Hematopoietic multipotent progenitor cell treated with erythropoietin and hydrocortisone succinate and interleukin-3 and kit ligand, for 4 days (in vitro differentiated cells): Measurements from ENCODE around the gene BRD9.
A peak's percentile ranks its signal among the peaks of the same experiment; 100 is the strongest.
"Not testable (repeated sequence)": the region's sequence is repeated elsewhere in the genome, so short reads cannot be mapped to it uniquely, and the experiment has no call there.

Experiments
- DNase-seq: peaks from one replicate; pipeline ENCODE4 v3.0.0-alpha.2; 2015

Gene BRD9

DNA sequence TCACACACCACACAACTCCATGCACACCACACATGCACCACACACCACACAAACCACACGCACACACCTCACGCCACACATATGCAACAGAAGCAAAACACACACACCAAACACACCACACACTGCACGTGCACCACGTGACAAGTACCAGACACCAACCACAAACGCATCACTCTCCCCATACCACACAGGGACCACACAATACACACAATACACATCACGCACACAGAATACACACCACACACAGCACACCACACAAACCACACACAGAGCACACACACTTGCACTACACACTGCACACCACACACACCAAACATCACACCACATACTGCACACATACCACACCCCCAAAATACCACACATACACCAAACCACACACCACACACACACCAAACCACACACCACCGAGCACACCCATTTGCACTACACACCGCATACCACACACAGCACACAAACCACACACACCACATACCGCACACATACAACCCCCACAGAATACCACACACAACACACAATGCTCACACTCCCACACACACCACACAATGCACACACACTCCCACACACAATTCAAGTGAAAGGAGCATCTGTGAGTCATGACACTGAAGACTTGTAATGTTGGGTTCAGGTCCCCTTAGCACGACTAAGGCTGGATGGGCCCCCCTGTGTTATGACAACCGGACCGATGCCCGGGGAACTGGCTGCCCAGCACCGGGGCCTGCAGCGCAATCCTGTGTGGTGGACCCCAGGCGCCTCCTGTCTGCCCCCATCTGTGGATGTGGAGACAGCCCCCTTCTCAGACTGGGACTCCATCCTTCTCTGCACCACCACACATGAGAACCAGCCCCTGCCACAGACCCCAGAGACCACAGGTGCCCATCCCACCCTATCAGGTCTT, 35.8 kb downstream of the BRD9 start:
- no peak for DNase-seq

DNA sequence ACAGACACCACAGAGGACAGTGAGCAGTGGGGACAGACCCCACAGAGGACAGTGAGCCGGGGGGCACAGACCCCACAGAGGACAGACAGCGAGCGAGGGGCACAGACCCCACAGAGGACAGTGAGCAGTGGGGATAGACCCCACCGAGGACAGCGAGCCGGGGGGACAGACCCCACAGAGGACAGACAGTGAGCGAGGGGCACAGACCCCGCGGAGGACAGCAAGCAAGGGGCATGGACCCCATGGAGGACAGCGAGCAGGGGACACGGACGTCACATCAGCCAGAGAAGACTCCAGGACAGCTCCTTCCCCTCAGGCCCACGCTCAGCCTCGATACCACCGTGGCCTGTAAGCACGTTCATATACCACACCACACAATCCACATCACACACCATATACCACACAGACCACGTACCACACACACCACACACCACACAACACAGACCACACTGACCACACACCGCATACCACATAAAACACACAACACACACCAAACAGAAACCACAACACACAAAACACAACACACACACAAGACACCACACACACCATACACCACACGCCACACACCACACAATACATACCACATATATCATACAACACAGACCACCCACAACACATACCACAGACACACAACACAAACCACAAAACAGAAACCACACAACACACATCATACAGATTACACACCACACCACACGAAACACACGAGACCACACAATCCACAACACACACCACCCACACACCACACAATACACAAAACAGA, 36.6 kb downstream of the BRD9 start:
- DNase-seq = peak; percentile 24

DNA sequence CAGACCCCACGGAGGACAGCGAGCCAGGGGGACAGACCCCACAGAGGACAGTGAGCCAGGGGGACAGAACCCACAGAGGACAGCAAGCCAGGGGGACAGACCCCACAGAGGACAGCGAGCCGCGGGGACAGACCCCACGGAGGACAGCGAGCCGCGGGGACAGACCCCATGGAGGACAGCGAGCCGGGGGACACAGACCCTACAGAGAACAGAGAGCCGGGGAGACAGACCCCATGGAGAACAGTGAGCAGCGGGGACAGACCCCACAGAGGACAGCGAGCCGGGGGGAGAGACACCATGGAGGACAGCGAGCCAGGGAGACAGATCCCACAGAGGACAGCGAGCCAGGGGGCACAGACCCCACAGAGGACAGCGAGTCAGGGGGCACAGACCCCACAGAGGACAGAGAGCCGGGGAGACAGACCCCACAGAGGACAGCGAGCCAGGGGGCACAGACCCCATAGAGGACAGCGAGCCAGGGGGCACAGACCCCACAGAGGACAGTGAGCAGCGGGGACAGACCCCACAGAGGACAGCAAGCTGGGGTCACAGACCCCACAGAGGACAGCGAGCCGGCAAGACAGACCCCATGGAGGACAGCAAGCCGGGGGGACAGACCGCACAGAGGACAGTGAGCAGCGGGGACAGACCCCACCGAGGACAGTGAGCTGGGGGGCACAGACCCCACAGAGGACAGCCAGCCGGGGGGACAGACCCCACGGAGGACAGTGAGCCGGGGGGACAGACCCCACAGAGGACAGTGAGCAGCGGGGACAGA, 37.4 kb downstream of the BRD9 start:
- no peak for DNase-seq

DNA sequence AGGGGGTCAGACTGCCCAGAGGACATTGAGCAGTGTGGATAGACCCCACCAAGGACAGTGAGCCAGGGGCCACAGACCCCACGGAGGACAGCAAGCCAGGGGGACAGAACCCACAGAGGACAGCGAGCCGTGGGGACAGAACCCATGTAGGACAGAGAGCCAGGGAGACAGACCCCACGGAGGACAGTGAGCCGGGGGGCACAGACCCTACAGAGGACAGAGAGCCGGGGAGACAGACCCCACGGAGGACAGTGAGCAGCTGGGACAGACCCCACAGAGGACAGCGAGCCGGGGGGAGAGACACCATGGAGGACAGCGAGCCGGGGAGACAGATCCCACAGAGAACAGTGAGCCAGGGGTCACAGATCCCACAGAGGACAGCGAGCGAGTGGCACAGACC, 38.4 kb downstream of the BRD9 start:
- DNase-seq = no peak

DNA sequence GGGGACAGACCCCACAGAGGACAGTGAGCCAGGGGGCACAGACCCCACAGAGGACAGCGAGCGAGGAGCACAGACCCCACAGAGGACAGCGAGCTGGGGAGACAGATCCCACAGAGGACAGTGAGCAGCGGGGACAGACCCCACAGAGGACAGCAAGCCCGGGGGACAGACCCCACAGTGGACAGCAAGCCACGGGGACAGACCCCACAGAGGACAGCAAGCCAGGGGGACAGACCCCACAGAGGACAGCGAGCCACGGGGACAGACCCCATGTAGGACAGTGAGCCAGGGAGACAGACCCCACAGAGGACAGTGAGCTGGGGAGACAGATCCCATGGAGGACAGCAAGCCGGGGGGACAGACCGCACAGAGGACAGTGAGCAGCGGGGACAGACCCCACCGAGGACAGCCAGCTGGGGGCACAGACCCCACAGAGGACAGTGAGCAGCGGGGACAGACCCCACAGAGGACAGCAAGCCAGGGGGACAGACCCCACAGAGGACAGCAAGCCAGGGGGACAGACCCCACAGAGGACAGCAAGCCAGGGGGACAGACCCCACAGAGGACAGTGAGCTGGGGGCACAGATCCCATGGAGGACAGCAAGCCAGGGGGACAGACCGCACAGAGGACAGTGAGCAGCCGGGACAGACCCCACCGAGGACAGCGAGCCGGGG, 39.0 kb downstream of the BRD9 start:
- DNase-seq = not testable (repeated sequence)

DNA sequence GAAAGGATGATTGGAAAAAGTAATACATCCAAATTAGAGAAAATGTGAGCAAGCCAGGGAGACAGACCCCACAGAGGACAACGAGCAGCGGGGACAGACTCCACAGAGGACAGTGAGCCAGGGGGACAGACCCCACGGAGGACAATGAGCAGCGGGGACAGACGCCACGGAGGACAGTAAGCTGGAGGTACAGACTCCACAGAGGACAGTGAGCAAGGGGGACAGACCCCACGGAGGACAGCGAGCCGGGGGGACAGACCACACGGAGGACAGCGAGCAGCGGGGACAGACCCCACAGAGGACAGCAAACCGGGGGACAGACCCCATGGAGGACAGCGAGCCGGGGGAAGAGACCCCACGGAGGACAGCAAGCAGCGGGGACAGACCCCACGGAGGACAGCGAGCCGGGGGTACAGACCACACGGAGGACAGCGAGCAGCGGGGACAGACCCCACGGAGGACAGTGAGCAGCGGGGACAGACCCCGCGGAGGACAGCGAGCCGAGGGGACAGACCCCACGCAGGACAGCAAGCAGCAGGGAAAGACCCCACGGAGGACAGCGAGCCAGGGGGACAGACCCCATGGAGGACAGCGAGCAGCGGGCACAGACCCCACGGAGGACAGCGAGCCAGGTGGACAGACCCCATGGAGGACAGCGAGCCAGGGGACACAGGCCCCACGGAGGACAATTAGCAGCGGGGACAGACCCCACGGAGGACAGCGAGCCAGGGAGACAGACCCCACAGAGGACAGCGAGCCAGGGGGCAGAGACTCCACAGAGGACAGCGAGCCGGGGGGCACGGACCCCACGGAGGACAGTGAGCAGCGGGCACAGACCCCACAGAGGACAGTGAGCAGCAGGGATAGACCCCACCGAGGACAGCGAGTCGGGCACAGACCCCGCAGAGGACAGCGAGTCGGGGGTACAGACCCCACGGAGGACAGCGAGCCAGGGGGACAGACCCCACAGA, 39.9 kb downstream of the BRD9 start:
- DNase-seq = no peak

DNA sequence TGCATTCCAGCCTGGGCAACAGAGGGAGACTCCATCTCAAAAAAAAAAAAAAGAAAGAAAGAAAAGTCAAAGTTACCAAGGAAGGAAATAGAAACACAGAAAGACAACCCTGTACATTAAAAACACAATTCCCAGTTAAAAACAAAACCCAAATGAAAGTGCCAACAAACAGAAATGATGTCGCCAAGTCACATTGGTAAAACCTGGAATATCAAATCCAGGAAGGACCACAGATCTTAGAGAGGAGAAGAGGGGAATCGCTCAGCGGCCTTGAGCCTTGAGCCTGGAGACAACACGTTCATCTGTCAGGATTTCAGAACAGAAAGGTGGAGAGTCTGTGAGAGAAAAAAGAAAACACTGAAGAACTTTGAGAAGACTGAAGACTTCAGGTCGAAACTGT, 40.6 kb downstream of the BRD9 start:
- DNase-seq = no peak

DNA sequence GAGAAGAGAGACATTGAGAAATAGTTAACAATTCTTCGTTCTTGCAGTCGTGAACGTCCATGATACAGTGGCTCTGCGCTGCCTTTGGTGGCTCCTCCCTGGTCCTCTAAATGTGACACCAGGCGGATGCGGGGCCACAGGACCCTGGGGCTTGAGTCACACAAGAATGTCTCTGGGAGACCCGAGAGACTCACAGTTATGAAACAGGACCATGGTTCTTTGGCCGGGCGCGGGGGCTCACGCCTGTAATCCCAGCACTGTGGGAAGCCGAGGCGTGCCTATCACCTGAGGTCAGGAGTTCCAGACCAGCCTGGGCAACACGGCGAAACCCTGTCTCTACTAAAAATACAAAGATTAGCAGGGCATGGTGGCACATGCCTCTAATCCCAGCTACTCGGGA, 41.0 kb downstream of the BRD9 start:
- no peak for DNase-seq

DNA sequence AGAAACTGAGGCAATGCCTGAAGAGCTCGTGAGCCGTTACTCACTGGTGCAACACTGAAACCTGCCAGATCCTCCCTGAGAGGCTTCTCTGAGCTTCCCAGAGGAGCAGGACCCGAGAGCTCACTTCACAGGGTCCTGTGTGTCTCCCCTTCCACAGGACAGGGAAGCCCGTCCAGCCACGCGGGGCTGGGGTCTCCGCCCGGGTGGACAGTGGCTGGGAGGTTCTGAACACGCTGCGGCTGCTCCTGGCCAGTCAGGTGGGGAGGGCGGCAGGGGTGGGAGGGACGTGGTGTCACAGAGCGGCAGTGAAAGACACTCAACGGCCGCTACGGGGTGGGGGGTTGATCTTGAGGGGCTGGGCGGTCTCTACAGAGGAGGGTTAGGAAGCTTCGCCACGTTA, 41.5 kb downstream of the BRD9 start:
- no peak for DNase-seq

DNA sequence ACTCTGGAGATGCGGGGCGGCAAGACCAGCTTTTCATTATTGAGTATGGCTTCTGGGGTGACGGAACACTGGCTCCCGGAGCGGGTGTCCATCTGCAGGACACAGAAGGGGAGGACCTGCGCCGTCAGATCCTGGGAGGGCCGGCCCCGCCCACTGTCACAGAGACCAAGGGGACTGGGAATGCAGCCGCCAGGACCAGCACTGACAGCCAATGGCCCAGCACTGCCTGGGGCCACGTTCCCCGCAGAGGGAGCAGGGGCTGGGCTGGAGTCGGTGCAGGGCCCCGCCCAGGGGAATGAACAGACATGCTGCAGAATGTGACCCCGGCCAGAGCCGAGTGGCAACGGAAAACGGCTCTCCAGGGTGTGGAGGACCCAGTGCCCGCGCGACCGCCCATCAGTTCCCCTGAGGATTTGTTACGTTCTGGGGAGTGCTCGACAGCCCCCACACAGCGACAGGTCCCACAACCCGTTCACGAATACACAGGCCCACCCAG, 42.0 kb downstream of the BRD9 start, which contains the start of gene ZDHHC11:
Gene ZDHHC11 (minus strand): TSS at position 476 of the 496 bp plus-strand sequence. CDS start 384 bp downstream, at position 92.
- DNase-seq = no peak

DNA sequence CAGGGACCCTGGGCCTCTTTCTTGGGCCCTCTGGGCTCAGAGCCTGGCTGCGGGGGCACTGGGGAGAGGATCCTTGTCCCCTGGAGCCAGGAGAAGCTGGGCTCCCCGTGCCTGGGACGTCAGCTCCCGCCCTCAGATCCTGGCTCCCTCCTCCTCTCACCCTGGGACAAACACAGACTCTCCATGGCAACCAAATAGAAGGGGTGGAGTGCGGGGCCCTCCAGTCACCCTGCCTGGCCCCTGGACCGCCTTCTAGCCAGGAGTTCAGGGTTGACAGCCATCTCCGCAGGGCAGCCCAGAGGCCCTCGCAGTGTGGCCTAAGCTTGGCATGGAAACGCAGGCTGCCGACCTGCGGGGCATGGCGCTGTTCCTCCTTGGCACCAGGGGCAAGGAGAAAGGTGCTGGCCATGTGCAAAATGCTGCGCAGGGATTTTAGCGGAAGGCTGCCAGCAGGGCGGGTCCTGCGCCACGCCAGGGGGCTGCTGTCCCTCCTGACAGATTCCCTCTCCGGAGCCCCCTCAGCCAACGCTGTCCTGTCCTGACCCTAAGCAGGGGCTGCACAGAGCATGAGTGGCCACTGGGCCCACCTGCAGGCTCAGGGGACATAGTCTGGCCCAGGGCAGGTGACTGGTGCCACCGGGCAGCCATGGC, 42.8 kb downstream of the BRD9 start:
- no peak for DNase-seq

DNA sequence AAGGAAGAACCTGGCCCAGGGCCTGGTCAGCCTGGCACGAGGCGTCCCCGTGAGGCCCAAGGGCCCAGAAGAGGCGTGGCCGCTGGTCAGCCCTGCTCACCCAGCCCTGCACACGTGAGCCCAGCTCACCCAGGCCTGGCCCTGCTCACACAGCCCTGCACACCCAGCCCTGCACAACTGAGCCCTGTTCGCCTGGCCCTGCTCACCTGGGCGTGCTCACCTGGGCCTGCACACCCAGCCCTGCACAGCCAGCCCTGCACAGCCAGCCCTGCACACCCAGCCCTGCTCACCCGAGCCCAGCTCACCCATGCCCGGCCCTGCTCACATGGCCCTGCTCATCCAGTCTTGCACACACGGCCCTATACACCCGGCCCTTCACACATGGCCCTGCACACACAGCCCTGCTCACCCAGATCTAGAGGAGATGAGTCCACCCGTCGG, 43.9 kb downstream of the BRD9 start:
- DNase-seq = no peak

DNA sequence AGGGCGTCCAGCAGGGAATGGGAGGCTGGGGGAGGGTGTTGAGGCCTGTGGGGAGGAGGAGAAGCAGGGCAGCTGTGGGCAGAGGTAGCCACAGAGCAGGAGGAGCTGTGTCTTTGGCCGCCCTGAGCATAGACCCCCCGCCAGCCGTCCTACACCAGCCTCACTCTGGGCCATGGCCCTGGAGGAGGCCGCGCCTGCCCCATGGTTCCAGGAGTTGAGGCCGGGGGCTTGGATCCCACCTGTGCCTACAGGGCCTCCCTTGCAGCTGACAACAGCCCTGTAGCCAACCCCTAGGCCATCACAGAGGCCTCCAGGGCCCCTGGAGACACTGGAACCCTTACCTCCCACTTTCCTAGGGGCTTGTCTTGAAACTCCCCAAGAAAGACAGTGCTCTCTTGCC, 44.9 kb downstream of the BRD9 start:
- not testable (repeated sequence) for DNase-seq

DNA sequence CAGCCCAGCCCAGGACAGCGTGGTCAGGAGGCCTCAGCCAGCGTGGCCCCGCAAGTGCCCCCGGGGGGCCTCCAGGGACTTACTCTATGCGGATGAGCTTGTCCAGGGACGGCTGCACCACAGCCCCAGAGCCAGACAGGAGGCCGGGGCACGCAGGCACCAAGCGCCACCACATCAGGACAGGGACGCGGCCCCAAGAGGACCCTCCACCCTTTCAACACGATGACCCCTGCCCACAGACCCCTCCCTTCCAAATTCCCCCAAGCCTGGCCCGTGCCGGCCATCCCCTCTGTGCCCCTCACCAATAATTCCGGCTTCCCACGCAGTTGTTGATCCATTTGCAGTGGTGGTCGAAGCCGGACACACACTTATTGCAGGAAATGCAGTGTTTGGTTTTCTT, 45.4 kb downstream of the BRD9 start:
- DNase-seq = not testable (repeated sequence)

DNA sequence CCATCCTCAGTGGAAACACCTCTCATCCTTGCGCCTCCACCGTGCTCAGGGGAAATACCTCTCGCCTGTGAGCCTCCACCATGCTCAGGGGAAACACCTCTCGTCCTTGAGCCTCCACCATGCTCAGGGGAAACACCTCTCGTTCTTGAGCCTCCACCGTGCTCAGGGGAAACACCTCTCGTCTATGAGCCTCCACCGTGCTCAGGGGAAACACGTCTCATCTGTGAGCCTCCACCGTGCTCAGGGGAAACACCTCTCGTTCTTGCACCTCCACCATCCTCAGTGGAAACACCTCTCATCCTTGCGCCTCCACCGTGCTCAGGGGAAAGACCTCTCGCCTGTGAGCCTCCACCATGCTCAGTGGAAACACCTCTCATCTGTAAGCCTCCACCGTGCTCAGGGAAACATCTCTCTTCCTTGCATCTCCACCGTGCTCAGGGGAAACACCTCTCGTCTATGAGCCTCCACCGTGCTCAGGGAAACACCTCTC, 46.0 kb downstream of the BRD9 start:
- not testable (repeated sequence) for DNase-seq

DNA sequence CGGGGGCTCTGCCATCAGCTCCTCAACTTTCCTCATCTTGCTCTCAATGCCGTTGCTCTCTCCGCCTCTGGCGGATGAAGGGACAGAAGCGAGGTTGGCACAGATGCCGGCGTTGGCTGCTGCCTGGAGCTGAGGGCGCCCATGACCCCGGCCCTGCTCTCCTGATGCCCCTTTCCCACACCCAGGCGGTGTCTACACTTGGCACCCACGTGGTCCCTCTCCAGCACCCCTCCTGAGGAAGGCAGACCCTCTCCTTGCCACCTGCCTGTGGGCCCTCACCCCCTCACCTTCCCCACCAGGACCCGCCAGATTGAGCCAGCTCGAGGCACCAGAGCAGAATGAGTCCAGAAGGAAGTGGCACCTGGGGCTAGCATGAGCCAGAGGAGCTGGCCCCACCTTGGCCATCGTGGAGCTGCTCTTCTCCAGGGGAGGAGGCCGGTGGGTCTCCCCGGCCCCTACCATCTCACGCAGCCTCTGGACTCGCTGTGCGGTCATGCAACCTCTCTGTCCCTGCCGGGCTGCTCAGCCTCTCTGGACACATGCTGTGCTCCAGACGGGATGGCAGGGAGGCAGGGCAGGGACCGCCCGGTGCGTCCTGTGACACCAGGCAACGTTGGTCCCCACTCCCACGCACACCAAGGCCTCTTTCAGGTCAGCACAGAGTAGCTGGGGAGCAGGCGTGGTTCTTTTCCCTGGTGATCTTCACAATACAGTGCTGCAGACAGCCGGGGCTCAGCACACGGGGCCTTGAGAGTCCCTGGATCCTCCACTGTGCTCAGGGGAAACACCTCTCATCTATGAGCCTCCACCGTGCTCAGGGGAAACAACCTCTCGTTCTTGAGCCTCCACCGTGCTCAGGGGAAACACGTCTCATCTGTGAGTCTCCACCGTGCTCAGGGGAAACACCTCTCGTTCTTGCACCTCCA, 46.7 kb downstream of the BRD9 start:
- not testable (repeated sequence) for DNase-seq

DNA sequence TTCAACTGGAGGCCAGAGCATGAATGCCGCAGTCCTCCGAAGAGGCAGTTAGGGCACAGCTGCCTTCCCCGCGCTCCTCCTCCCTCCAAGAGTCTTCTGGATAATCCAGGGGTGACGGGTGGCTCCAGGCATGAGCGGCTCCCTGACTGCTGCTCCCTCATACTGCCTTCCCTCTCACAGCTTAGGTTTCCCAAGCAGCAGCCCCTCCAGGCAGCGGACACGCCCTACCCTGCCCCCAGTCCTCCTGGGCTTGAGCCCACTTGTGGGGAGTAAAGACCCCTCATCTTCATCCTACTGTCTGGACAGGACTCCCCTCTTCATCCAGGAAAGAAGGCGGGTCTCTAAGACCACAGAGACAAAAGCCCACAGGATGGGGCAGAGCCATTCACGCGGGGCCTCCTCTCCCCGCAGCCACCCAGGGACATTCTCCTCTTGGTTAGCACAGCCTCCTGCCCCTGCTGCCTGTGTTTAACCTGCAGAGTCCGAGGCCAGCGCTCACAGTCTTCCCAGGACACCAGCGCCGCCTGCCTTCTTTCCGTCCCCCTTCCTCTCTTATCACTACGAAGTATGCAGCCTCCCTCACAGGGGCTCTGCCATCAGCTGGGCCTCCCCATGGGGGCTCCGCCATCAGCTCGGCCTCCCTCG, 47.4 kb downstream of the BRD9 start:
- not testable (repeated sequence) for DNase-seq

DNA sequence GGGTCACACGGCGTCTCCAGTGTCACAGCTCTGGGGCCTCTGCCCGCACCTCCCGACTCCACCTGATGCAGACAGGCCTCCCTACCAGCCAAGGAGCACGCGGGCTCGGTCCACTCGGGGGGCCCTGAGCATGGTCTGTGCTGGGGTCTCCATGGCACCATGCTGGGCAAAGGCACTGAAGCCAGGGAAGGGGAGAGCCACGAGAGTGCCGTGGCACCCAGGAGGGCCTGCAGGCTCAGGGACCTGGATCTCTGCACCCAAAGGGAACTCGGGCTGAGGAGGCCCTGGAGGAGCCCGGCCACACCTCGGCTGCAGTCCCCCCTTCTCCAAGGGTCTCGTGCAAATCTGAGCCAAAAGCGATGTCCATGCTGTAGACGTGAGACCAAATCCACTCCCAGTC, 48.2 kb downstream of the BRD9 start:
- not testable (repeated sequence) for DNase-seq

DNA sequence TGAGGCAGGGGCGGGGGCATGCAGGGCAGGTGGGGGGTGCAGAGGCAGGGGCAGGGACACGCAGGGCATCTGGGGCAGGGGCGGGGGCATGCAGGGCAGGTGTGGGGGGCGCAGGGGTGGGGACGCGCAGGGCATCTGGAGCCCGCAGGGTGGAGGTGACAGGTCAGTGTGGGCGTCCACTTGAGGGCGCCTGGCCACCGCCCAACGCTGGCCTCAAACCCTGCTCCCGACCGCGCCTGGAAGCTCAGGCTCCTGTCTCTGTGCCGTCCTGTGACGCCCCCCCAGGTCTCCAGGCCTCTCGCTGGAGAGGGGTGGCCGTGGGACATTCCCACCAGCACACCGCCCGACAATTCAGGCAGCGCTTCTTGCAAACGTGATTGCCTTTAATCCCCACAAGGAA, 48.7 kb downstream of the BRD9 start:
- DNase-seq = not testable (repeated sequence)
